PC-9 (cell line): ENCODE measurements around the gene CCDC141.
"Not testable (repeated sequence)": the region's sequence is repeated elsewhere in the genome, so short reads cannot be mapped to it uniquely, and the experiment has no call there.

ENCODE experiments used
- EZH2 ChIP-seq: fragments of 200-600 bp; sonication (generic); IDR thresholded peaks from 2 replicates; pipeline ENCODE4 v1.8.0; 2017; ENCODE audit warnings: antibody characterized with exemption, low read depth
- TF ChIP-seq, protein P1 (sequence below): fragments of 200-600 bp; sonication (generic); conservative IDR thresholded peaks from 2 replicates; pipeline ENCODE4 v1.6.1; 2017; ENCODE audit warnings: mixed run types, antibody characterized with exemption, mild to moderate bottlenecking, moderate library complexity

DNA sequence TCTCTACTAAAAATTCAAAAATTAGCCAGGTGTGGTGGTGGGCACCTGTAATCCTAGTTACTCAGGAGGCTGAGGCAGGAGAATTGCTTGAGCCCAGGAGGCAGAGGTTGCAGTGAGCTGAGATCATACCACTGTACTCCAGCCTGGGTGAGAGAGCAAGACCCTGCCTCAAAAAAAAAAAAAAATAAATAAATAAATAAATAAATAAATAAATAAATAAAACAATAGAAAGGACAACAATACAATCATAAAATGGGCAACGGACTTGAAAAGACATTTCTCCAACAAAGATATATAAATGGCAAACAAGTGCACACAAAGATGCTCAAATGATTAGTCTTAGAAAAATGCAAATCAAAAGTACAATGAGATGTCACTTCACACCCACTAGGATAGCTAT lies 60.5 kb downstream of the CCDC141 start:
- TF ChIP-seq, protein P1, sequence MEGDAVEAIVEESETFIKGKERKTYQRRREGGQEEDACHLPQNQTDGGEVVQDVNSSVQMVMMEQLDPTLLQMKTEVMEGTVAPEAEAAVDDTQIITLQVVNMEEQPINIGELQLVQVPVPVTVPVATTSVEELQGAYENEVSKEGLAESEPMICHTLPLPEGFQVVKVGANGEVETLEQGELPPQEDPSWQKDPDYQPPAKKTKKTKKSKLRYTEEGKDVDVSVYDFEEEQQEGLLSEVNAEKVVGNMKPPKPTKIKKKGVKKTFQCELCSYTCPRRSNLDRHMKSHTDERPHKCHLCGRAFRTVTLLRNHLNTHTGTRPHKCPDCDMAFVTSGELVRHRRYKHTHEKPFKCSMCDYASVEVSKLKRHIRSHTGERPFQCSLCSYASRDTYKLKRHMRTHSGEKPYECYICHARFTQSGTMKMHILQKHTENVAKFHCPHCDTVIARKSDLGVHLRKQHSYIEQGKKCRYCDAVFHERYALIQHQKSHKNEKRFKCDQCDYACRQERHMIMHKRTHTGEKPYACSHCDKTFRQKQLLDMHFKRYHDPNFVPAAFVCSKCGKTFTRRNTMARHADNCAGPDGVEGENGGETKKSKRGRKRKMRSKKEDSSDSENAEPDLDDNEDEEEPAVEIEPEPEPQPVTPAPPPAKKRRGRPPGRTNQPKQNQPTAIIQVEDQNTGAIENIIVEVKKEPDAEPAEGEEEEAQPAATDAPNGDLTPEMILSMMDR = not testable (repeated sequence)
- TF ChIP-seq EZH2 = not testable (repeated sequence)
